Mammary epithelial cell (primary cell): Measurements from ENCODE around the gene ZNF101.

Experiments
- EZH2 ChIP-seq: IDR thresholded peaks from 2 replicates; pipeline ENCODE4 v1.6.1; 2012; ENCODE audit warnings: low read length, inconsistent platforms, borderline replicate concordance
- TF ChIP-seq, protein P1 (sequence below), 2 donors: IDR thresholded peaks in 1 of 2; conservative IDR thresholded peaks in 1 of 2; 2 replicates each; pipeline ENCODE4 v1.5.1; 2011 to 2012; ENCODE audit warnings: inconsistent platforms in 2 of 2, low read length in 2 of 2, mild to moderate bottlenecking in 2 of 2, control low read depth in 1 of 2, low read depth in 1 of 2; ENCODE audit not compliant: insufficient read depth in 1 of 2; ENCODE audit errors: extremely low read depth in 1 of 2

DNA sequence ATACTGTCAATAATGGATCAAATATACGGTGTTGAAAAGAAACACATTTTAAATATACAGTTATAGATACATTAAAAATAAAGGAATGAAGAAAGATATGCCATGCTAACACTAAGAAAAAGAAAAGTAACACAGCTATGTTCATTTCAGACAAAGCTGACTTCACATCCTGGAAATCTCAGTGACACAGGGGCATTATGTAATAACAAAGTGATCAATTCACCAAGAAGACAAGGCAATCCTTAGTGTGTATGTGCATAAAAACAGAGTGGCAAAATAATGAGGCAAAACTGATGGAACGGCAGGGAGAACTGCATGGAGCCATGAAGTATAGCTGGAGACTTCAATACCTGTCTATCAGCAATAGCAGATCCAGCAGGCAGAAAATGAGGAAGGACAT lies 51.2 kb downstream of the ZNF101 start:
- TF ChIP-seq, protein P1, sequence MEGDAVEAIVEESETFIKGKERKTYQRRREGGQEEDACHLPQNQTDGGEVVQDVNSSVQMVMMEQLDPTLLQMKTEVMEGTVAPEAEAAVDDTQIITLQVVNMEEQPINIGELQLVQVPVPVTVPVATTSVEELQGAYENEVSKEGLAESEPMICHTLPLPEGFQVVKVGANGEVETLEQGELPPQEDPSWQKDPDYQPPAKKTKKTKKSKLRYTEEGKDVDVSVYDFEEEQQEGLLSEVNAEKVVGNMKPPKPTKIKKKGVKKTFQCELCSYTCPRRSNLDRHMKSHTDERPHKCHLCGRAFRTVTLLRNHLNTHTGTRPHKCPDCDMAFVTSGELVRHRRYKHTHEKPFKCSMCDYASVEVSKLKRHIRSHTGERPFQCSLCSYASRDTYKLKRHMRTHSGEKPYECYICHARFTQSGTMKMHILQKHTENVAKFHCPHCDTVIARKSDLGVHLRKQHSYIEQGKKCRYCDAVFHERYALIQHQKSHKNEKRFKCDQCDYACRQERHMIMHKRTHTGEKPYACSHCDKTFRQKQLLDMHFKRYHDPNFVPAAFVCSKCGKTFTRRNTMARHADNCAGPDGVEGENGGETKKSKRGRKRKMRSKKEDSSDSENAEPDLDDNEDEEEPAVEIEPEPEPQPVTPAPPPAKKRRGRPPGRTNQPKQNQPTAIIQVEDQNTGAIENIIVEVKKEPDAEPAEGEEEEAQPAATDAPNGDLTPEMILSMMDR (conservative IDR thresholded peaks at IDR 0.05 in 1 of 2, IDR thresholded peaks at IDR 0.05 in 1 of 2; ENCODE audit: extremely low read depth in 1 of 2, insufficient read depth in 1 of 2, low read depth in 1 of 2, low read length in 2 of 2), result no peak
- no peak for TF ChIP-seq EZH2
